ENCODE measurements around the gene GADL1. TPM values are rescaled to one million over a fixed set of nuclear protein-coding genes. Genes with fewer than 3 reads are reported as not detected.

The GADL1 gene
- total RNA-seq, 4 donors from 2014 or later = 0.13 to 0.55 (median 0.42) TPM

- TF ChIP-seq CTCF (IDR thresholded peaks at IDR 0.05 in 4 of 5, conservative IDR thresholded peaks at IDR 0.05 in 1 of 5) = no peak
- TF ChIP-seq POLR2A (IDR thresholded peaks at IDR 0.05) = no peak
- Histone ChIP-seq H3K9me3 (no peaks in the 10 kb centered on the region), H3K4me1 (peaks cover 12 to 41% of the 10 kb centered on the region in 2 donors), H3K27ac (peak overlapping the region in 1 of 4 donors; percentile 33), H3K36me3 (no peaks in the 10 kb centered on the region), H3K4me3 (no peak overlapping the region), H3K27me3 (no peaks in the 10 kb centered on the region)
- no peak for DNase-seq
- in situ Hi-C loops (cut with MboI; ENCODE audit: low sequenced_read_pairs in 4 of 4) (no loop called here), intact Hi-C loops (cut with DNase I; ENCODE audit: low total_unique reads) (no loop called here)
- no peak for ATAC-seq
These were observed 142.0 kb downstream of the GADL1 start for GRCh38 chr3:30752491-30752890.

- DNase-seq = no peak
These were observed 142.7 kb downstream of the GADL1 start for GRCh38 chr3:30751610-30752299.

GRCh38 chr3:30750967-30751366 is 143.5 kb downstream of the GADL1 start:
- intact Hi-C loops (cut with DNase I; ENCODE audit: low total_unique reads) = loop anchor here (1.0 kb wide), 1 partner anchor 709 kb away; no protein-coding TSS in a partner anchor
- ATAC-seq (no peak), DNase-seq (no peak)
- Histone ChIP-seq H3K9me3 (no peaks in the 10 kb centered on the region), H3K27ac (peak overlapping the region in 1 of 4 donors; percentile 64), H3K4me3 (no peak overlapping the region), H3K36me3 (no peaks in the 10 kb centered on the region), H3K4me1 (peaks cover 12 to 28% of the 10 kb centered on the region in 2 donors), H3K27me3 (no peaks in the 10 kb centered on the region)
- TF ChIP-seq POLR2A (IDR thresholded peaks at IDR 0.05) (no peak), CTCF (IDR thresholded peaks at IDR 0.05 in 4 of 5, conservative IDR thresholded peaks at IDR 0.05 in 1 of 5) (no peak)
- in situ Hi-C loops (cut with MboI; ENCODE audit: low sequenced_read_pairs in 4 of 4) = no loop called here

More at GRCh38 chr3:30751610-30752299, 142.7 kb downstream of the GADL1 start:
- no peak for TF ChIP-seq CTCF (IDR thresholded peaks at IDR 0.05 in 4 of 5, conservative IDR thresholded peaks at IDR 0.05 in 1 of 5)
- no peak for TF ChIP-seq POLR2A (IDR thresholded peaks at IDR 0.05)
- no peaks in the 10 kb centered on the region for H3K36me3 ChIP-seq
- in situ Hi-C loops (cut with MboI; ENCODE audit: low sequenced_read_pairs in 4 of 4) = no loop called here
- H3K9me3 ChIP-seq = no peaks in the 10 kb centered on the region
- no peak overlapping the region for H3K4me3 ChIP-seq
- peak overlapping the region in 1 of 4 donors; percentile 64 for H3K27ac ChIP-seq
- no peaks in the 10 kb centered on the region for H3K27me3 ChIP-seq
- peaks cover 12 to 34% of the 10 kb centered on the region in 2 donors for H3K4me1 ChIP-seq
- intact Hi-C loops (cut with DNase I; ENCODE audit: low total_unique reads) = loop anchor here (1.0 kb wide), 1 partner anchor 709 kb away; no protein-coding TSS in a partner anchor
- ATAC-seq = no peak

- H3K4me1 ChIP-seq = peaks cover 12 to 25% of the 10 kb centered on the region in 2 donors
These were observed 145.2 kb downstream of the GADL1 start for GRCh38 chr3:30749230-30749629.

More at GRCh38 chr3:30749230-30749629, 145.2 kb downstream of the GADL1 start:
- H3K36me3 ChIP-seq = no peaks in the 10 kb centered on the region
- intact Hi-C loops (cut with DNase I; ENCODE audit: low total_unique reads) = no loop called here
- TF ChIP-seq POLR2A (IDR thresholded peaks at IDR 0.05) = no peak
- TF ChIP-seq CTCF (IDR thresholded peaks at IDR 0.05 in 4 of 5, conservative IDR thresholded peaks at IDR 0.05 in 1 of 5) = no peak
- DNase-seq (no peak), ATAC-seq (peak; percentile 68 to 70)
- H3K4me3 ChIP-seq = no peak overlapping the region
- in situ Hi-C loops (cut with MboI; ENCODE audit: low sequenced_read_pairs in 4 of 4) = no loop called here
- no peaks in the 10 kb centered on the region for H3K27me3 ChIP-seq
- peak overlapping the region; percentile 27 to 64 (median 36) for H3K27ac ChIP-seq
- H3K9me3 ChIP-seq = no peaks in the 10 kb centered on the region

All from gastrocnemius medialis (tissue), 4 donors.